H9 (cell line): ENCODE results near the gene STK10. TPM values are rescaled to one million over a fixed set of nuclear protein-coding genes. Genes with fewer than 3 reads are reported as not detected.

Source experiments
- DNase-seq: peaks from one replicate; pipeline ENCODE4 v3.0.0-alpha.2; 2017
- H2AFZ ChIP-seq: one replicate; pipeline ENCODE4 v1.6.1; 2013; ENCODE audit warnings: mild to moderate bottlenecking, low read length, control low read depth, moderate library complexity
- H2AK5ac ChIP-seq: 2 replicates; pipeline ENCODE4 v1.6.1; 2013; ENCODE audit warnings: low read length, control low read depth, mixed read lengths; ENCODE audit not compliant: insufficient read length
- H2BK120ac ChIP-seq: one replicate; pipeline ENCODE4 v1.6.1; 2013; ENCODE audit warnings: low read depth, mild to moderate bottlenecking, low read length, control low read depth, inconsistent platforms; ENCODE audit not compliant: poor library complexity, severe bottlenecking
- H2BK12ac ChIP-seq: 2 replicates; pipeline ENCODE4 v1.6.1; 2013; ENCODE audit warnings: low read length, control low read depth, mixed read lengths, low read depth; ENCODE audit not compliant: insufficient read length
- H2BK15ac ChIP-seq: 2 replicates; pipeline ENCODE4 v1.6.1; 2013; ENCODE audit warnings: low read depth, low read length, control low read depth
- H2BK20ac ChIP-seq: one replicate; pipeline ENCODE4 v1.6.1; 2013; ENCODE audit warnings: low read depth, mild to moderate bottlenecking, low read length, control low read depth, inconsistent platforms; ENCODE audit not compliant: poor library complexity, severe bottlenecking
- H2BK5ac ChIP-seq: 2 replicates; pipeline ENCODE4 v1.6.1; 2013; ENCODE audit warnings: low read length, control low read depth, mixed read lengths; ENCODE audit not compliant: insufficient read length
- H3K14ac ChIP-seq: 2 replicates; pipeline ENCODE4 v1.6.1; 2013; ENCODE audit warnings: low read length, control low read depth; ENCODE audit not compliant: insufficient read depth
- H3K18ac ChIP-seq: 2 replicates; pipeline ENCODE4 v1.6.1; 2013; ENCODE audit warnings: low read depth, mild to moderate bottlenecking, mixed read lengths, low read length, control low read depth; ENCODE audit not compliant: insufficient read length
- H3K23ac ChIP-seq: 2 replicates; pipeline ENCODE4 v1.6.1; 2013; ENCODE audit warnings: low read length, control low read depth, mixed read lengths, low read depth; ENCODE audit not compliant: insufficient read length
- H3K23me2 ChIP-seq: 2 replicates; pipeline ENCODE4 v1.6.1; 2013; ENCODE audit warnings: low read depth, mild to moderate bottlenecking, mixed read lengths, low read length, control low read depth; ENCODE audit not compliant: insufficient read length, poor library complexity, severe bottlenecking
- H3K27ac ChIP-seq: 2 replicates; pipeline ENCODE4 v1.5.1; 2013; ENCODE audit warnings: low read length, control low read depth, mixed read lengths, low read depth; ENCODE audit not compliant: insufficient read length
- H3K27me3 ChIP-seq: 2 replicates; pipeline ENCODE4 v1.6.1; 2013; ENCODE audit warnings: low read length, control low read depth, inconsistent platforms; ENCODE audit not compliant: insufficient read depth
- H3K4ac ChIP-seq: 2 replicates; pipeline ENCODE4 v1.6.1; 2013; ENCODE audit warnings: low read depth, mild to moderate bottlenecking, control low read depth, inconsistent platforms, low read length, moderate library complexity
- H3K4me1 ChIP-seq: 2 replicates; pipeline ENCODE4 v1.6.1; 2013; ENCODE audit warnings: low read length, control low read depth, inconsistent platforms; ENCODE audit not compliant: insufficient read depth
- H3K4me2 ChIP-seq: 2 replicates; pipeline ENCODE4 v1.6.1; 2013; ENCODE audit warnings: low read length, control low read depth, mixed read lengths; ENCODE audit not compliant: insufficient read length, insufficient read depth
- H3K56ac ChIP-seq: 2 replicates; pipeline ENCODE4 v1.6.1; 2013; ENCODE audit warnings: low read depth, mild to moderate bottlenecking, mixed read lengths, low read length, control low read depth; ENCODE audit not compliant: insufficient read length
- H3K79me1 ChIP-seq: 2 replicates; pipeline ENCODE4 v1.6.1; 2013; ENCODE audit warnings: low read depth, mild to moderate bottlenecking, moderate library complexity, low read length, control low read depth, inconsistent platforms; ENCODE audit not compliant: insufficient read depth, poor library complexity, severe bottlenecking
- H3K79me2 ChIP-seq: 2 replicates; pipeline ENCODE4 v1.6.1; 2013; ENCODE audit warnings: low read length, control low read depth, inconsistent platforms; ENCODE audit not compliant: insufficient read depth
- H3K9ac ChIP-seq: 2 replicates; pipeline ENCODE4 v1.6.1; 2013; ENCODE audit warnings: low read length, control low read depth, mixed read lengths; ENCODE audit not compliant: insufficient read length; ENCODE audit errors: extremely low read depth
- H3K9me3 ChIP-seq: one replicate; pipeline ENCODE4 v1.6.1; 2013; ENCODE audit warnings: low read depth, low read length, inconsistent platforms; ENCODE audit not compliant: control insufficient read depth
- H3T11ph ChIP-seq: one replicate; pipeline ENCODE4 v1.6.1; 2013; ENCODE audit warnings: mild to moderate bottlenecking, low read length, control low read depth, inconsistent platforms
- H4K20me1 ChIP-seq: one replicate; pipeline ENCODE4 v1.6.1; 2013; ENCODE audit not compliant: control insufficient read depth, insufficient read length, insufficient read depth
- H4K5ac ChIP-seq: 2 replicates; pipeline ENCODE4 v1.6.1; 2013; ENCODE audit warnings: low read depth, mild to moderate bottlenecking, mixed read lengths, low read length, control low read depth; ENCODE audit not compliant: insufficient read length
- H4K8ac ChIP-seq: replicated peaks from 2 replicates; pipeline ENCODE4 v1.6.1; 2013; ENCODE audit warnings: low read length, control low read depth, mixed read lengths, low read depth; ENCODE audit not compliant: insufficient read length
- H4K91ac ChIP-seq: 2 replicates; pipeline ENCODE4 v1.6.1; 2013; ENCODE audit warnings: low read depth, mild to moderate bottlenecking, moderate library complexity, mixed read lengths, low read length, control low read depth; ENCODE audit not compliant: insufficient read length
- H3K27ac Mint-ChIP-seq, 3 experiments: 2 replicates in 2 of 3; 3 replicates in 1 of 3; pipeline ENCODE4 v1.8.0; 2020 to 2021; ENCODE audit warnings: mixed read lengths in 3 of 3, mild to moderate bottlenecking in 1 of 3, moderate library complexity in 1 of 3
- H3K27me3 Mint-ChIP-seq: 2 replicates; pipeline ENCODE4 v1.8.0; 2021; ENCODE audit warnings: low read depth, mild to moderate bottlenecking, moderate library complexity, mixed read lengths
- H3K36me3 Mint-ChIP-seq, 3 experiments: 2 replicates in 2 of 3; 3 replicates in 1 of 3; pipeline ENCODE4 v1.8.0; 2020 to 2021; ENCODE audit warnings: low read depth in 3 of 3, mixed read lengths in 3 of 3; ENCODE audit not compliant: insufficient read depth in 1 of 3
- H3K4me1 Mint-ChIP-seq, 2 experiments: 2 replicates each; pipeline ENCODE4 v1.8.0; 2020; ENCODE audit warnings: mixed read lengths in 2 of 2
- H3K4me3 Mint-ChIP-seq, 2 experiments: 2 replicates in 1 of 2; 3 replicates in 1 of 2; pipeline ENCODE4 v1.8.0; 2020 to 2021; ENCODE audit warnings: mild to moderate bottlenecking in 2 of 2, mixed read lengths in 2 of 2, moderate library complexity in 1 of 2
- H3K9me3 Mint-ChIP-seq, 2 experiments: 2 replicates in 1 of 2; 3 replicates in 1 of 2; pipeline ENCODE4 v1.8.0; 2020; ENCODE audit warnings: mild to moderate bottlenecking in 2 of 2, mixed read lengths in 2 of 2, moderate library complexity in 1 of 2
- WGBS: extraction: QIAGEN DNeasy Blood & Tissue Kit; methylation state at CpG from one replicate; pipeline ENCODE4 v1.1.7; 2013; ENCODE audit warnings: missing lambda C conversion rate, low lambda C conversion rate, mixed read lengths; ENCODE audit not compliant: insufficient read length; ENCODE audit errors: extremely low coverage; 5-methylcytosine and 5-hydroxymethylcytosine counted together
- total RNA-seq: library from RNA; stranded (reverse); gene quantifications from 2 replicates; pipeline ENCODE4 v1.2.1, GENCODE V29; 2021
- TF ChIP-seq, protein P1 (sequence below): fragments of 200-600 bp; sonication (generic); conservative IDR thresholded peaks from 3 replicates; pipeline ENCODE4 v1.8.0; 2021; ENCODE audit warnings: antibody characterized with exemption, mild to moderate bottlenecking

Gene STK10
- total RNA-seq, 1 experiment from 2014 or later, result 14.6 TPM

- no peak overlapping the region for H2AK5ac ChIP-seq
- H3K9ac ChIP-seq, result no peak overlapping the region
- no CpG with 5 or more reads among the region's 6 CpGs for WGBS
- no peak overlapping the region for H4K8ac ChIP-seq
- H3T11ph ChIP-seq, result no peak overlapping the region
- H4K91ac ChIP-seq, result no peak overlapping the region
- no peak overlapping the region for H3K14ac ChIP-seq
- H3K23ac ChIP-seq, result no peak overlapping the region
- TF ChIP-seq, protein P1, sequence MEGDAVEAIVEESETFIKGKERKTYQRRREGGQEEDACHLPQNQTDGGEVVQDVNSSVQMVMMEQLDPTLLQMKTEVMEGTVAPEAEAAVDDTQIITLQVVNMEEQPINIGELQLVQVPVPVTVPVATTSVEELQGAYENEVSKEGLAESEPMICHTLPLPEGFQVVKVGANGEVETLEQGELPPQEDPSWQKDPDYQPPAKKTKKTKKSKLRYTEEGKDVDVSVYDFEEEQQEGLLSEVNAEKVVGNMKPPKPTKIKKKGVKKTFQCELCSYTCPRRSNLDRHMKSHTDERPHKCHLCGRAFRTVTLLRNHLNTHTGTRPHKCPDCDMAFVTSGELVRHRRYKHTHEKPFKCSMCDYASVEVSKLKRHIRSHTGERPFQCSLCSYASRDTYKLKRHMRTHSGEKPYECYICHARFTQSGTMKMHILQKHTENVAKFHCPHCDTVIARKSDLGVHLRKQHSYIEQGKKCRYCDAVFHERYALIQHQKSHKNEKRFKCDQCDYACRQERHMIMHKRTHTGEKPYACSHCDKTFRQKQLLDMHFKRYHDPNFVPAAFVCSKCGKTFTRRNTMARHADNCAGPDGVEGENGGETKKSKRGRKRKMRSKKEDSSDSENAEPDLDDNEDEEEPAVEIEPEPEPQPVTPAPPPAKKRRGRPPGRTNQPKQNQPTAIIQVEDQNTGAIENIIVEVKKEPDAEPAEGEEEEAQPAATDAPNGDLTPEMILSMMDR, result no peak
- no peak overlapping the region for H3K27ac ChIP-seq
- H3K4ac ChIP-seq, result no peak overlapping the region
- H4K20me1 ChIP-seq, result no peaks in the 10 kb centered on the region
- H3K79me1 ChIP-seq, result no peaks in the 10 kb centered on the region
- no peaks in the 10 kb centered on the region for H3K9me3 ChIP-seq
- H3K4me3 Mint-ChIP-seq, result no peak overlapping the region
- no peak overlapping the region for H2BK120ac ChIP-seq
- peaks cover 3% of the 10 kb centered on the region; the same call in 1 of the 2 replicates for H3K4me1 ChIP-seq
- H3K4me1 Mint-ChIP-seq, result peaks cover 25 to 27% of the 10 kb centered on the region in 2 experiments
- H3K27me3 ChIP-seq, result no peaks in the 10 kb centered on the region
- H3K27me3 Mint-ChIP-seq, result no peaks in the 10 kb centered on the region
- H3K23me2 ChIP-seq, result no peaks in the 10 kb centered on the region
- H3K27ac Mint-ChIP-seq, result no peak overlapping the region
- H3K36me3 Mint-ChIP-seq, result peaks cover 6 to 10% (median 7%) of the 10 kb centered on the region in 3 experiments; a peak in 5 of 7 replicates
- H2AFZ ChIP-seq, result no peak overlapping the region
- no peak overlapping the region for H2BK5ac ChIP-seq
- H2BK12ac ChIP-seq, result no peak overlapping the region
- H4K5ac ChIP-seq, result no peak overlapping the region
- H3K9me3 Mint-ChIP-seq, result no peaks in the 10 kb centered on the region
- H2BK20ac ChIP-seq, result no peak overlapping the region
- H3K79me2 ChIP-seq, result no peaks in the 10 kb centered on the region
- no peak overlapping the region for H2BK15ac ChIP-seq
- no peak overlapping the region for H3K4me2 ChIP-seq
- DNase-seq, result no peak
- H3K18ac ChIP-seq, result no peak overlapping the region
- H3K56ac ChIP-seq, result no peak overlapping the region
Observed at GRCh38 chr5:172098046-172098445, 90.0 kb downstream of the STK10 start.
